Stimulated activated naive CD4-positive, alpha-beta T cell (primary cell): Measurements from ENCODE around the gene TMEM92.

Experiments used
- DNase-seq, 6 experiments: peaks; one replicate each; lab custom pipeline; 2025; lab: John Stamatoyannopoulos, UW

TMEM92 gene

DNA sequence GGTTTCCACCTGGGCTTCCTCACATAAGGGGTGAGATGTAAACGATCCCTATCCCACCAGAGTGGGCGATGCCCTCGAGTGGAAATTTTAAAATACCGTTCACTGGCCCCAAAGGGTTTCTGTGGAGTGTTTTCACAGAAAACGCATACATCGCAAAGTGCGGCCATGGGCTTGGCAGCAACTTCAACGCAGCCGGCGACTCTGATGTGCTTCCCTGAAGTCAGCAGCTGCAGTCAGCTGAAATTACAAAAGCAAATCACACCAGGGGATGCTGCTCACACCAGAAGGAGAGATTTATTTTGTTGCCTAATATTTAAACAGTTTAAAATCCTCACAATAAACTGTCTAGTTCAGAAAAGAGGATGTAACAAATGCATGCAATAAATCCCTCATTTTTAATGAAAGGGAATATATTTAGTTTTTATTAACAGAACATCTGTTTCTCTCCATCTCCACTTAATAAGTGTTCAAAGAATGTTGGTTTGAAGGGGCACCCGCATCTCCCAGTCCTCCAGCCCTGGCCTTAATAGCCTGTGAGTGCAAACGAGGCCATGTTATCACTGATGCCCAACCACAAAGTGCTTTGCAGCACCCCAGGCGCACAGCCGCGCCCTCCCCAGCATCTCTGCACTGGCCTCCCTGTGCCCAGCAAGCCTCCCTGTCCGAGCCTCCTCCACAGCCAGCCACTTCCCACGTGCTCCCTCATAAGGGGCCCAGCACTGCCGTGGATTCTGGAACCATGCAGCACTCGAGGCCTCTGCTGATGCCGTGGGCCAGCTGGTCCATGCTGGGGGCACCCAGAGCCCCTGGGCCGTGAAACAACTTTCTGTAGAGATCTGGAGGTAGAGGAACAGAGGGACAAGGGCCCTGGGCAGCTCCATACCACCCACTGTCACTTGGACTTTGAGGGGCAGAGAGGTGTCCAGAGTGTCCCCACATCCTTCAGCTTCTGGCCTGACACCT is 54.4 kb downstream of the TMEM92 start:
- no peak for DNase-seq

DNA sequence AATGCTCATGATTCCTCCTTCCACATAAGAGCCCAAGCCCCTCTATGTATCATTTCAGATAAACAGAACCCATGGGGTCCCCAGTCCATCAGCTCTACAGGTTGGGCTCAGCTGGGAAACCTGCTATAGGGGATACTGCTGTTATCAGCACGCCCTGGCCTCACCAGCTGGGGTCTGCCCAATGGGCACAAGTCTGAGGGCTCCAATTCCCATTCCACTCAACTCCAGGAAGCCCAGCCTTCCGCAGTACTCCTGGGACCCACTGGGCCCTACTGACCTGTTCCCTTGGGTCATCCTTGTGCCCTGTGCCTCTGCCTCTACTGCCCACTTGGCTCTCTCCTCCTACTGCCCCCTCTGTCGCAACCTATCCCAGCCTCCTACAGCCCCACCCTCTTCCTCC is 55.5 kb downstream of the TMEM92 start:
- DNase-seq = no peak

DNA sequence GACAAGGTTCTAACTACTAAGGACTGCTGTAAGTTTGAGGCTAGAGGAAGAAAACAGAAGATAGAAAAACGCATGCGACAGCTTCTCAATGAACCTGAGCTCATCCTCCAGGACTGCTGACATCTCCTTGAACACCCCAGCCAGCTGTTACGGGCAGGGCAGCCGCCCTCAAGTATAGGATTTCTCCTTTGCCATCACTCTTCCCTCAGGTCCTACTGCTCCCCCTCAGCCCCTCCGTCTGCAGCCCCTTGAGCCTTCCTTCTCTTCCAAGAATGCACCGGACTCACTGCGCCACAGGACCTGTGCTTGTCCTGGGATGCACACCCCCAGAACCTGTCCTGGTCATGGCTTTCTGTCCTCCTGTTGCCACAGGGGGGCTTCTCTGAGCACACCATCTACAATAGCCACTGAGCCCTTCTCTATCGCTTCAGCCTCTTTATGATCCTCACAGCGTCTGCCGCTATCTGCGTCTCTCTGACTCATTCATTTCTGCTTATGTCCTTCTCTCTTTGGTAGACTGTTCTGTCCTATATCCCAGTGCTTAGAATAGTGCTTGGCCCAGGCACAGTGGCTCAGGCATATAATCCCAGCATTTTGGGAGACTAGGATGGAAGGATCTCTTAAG is 56.0 kb downstream of the TMEM92 start:
- DNase-seq = no peak
